ENCODE results near the gene PMFBP1.

DNA sequence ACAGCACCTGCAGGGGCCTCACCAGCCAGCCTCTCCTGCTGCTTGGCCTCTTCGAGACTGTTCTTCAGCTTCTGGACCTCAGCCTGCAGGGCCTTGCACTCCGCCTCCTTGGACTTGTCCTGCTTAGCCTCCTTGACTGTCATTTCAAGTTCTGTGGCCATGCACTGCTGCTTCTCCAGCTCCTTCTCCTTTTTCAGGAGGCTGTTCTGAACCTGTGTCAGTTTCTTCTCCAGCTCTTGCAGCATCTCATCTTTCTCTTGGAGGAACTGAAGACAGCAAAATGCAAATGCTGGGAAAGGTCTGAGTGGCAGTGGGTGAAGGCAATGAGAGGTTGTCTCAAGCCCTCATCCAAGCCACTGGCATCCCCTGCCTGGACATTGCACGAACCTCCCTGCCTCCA, 39.2 kb downstream of the PMFBP1 start:
- TF ChIP-seq, protein P1, sequence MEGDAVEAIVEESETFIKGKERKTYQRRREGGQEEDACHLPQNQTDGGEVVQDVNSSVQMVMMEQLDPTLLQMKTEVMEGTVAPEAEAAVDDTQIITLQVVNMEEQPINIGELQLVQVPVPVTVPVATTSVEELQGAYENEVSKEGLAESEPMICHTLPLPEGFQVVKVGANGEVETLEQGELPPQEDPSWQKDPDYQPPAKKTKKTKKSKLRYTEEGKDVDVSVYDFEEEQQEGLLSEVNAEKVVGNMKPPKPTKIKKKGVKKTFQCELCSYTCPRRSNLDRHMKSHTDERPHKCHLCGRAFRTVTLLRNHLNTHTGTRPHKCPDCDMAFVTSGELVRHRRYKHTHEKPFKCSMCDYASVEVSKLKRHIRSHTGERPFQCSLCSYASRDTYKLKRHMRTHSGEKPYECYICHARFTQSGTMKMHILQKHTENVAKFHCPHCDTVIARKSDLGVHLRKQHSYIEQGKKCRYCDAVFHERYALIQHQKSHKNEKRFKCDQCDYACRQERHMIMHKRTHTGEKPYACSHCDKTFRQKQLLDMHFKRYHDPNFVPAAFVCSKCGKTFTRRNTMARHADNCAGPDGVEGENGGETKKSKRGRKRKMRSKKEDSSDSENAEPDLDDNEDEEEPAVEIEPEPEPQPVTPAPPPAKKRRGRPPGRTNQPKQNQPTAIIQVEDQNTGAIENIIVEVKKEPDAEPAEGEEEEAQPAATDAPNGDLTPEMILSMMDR (optimal IDR thresholded peaks at IDR 0.05 in 1 of 3, IDR thresholded peaks at IDR 0.05 in 1 of 3, conservative IDR thresholded peaks at IDR 0.05 in 1 of 3; ENCODE audit: extremely low read depth in 1 of 3, insufficient read depth in 2 of 3, low read length in 3 of 3): no peak
- no peak for TF ChIP-seq EZH2 (IDR thresholded peaks at IDR 0.05; ENCODE audit: low read length)

Data from keratinocyte (primary cell).